Muscle layer of duodenum (tissue), 2 donors: ENCODE results near the gene ATP4B.

ENCODE experiments used
- H3K27ac ChIP-seq: one replicate; pipeline ENCODE4 v1.7.0; 2013; ENCODE audit warnings: mild to moderate bottlenecking, low read length
- H3K27me3 ChIP-seq: one replicate; pipeline ENCODE4 v1.7.0; 2013; ENCODE audit warnings: low read depth, mild to moderate bottlenecking, control low read depth, low read length
- H3K36me3 ChIP-seq, 2 donors: one replicate each; pipeline ENCODE4 v1.7.0; 2013; ENCODE audit warnings: low read length in 2 of 2, control low read depth in 1 of 2, mild to moderate bottlenecking in 1 of 2; ENCODE audit not compliant: insufficient read depth in 2 of 2, control insufficient read depth in 1 of 2
- H3K4me1 ChIP-seq, 2 donors: one replicate each; pipeline ENCODE4 v1.7.0; 2013; ENCODE audit warnings: low read length in 2 of 2, mild to moderate bottlenecking in 2 of 2, control low read depth in 1 of 2, moderate library complexity in 1 of 2; ENCODE audit not compliant: insufficient read depth in 2 of 2, control insufficient read depth in 1 of 2
- H3K4me3 ChIP-seq, 2 donors: one replicate each; pipeline ENCODE4 v1.7.0; 2013; ENCODE audit warnings: low read length in 2 of 2, low read depth in 1 of 2, mild to moderate bottlenecking in 1 of 2
- H3K9me3 ChIP-seq, 2 donors: one replicate each; pipeline ENCODE4 v1.7.0; 2013; ENCODE audit warnings: low read length in 2 of 2, control low read depth in 1 of 2, mild to moderate bottlenecking in 1 of 2; ENCODE audit not compliant: control insufficient read depth in 1 of 2
- donor health status: healthy.

ATP4B gene

GRCh38 chr13:113607889-113608635 is 49.9 kb downstream of the ATP4B start:
- no peak overlapping the region for H3K27ac ChIP-seq
- no peaks in the 10 kb centered on the region for H3K4me1 ChIP-seq
- no peaks in the 10 kb centered on the region for H3K9me3 ChIP-seq
- no peaks in the 10 kb centered on the region for H3K27me3 ChIP-seq
- H3K36me3 ChIP-seq = peaks cover 8% of the 10 kb centered on the region in 2 donors
- no peak overlapping the region for H3K4me3 ChIP-seq

GRCh38 chr13:113607056-113607888 is 50.7 kb downstream of the ATP4B start:
- Histone ChIP-seq H3K9me3 (no peaks in the 10 kb centered on the region), H3K4me3 (no peak overlapping the region), H3K27me3 (no peaks in the 10 kb centered on the region), H3K4me1 (no peaks in the 10 kb centered on the region), H3K27ac (no peak overlapping the region), H3K36me3 (peaks cover 8% of the 10 kb centered on the region in 2 donors)

DNA sequence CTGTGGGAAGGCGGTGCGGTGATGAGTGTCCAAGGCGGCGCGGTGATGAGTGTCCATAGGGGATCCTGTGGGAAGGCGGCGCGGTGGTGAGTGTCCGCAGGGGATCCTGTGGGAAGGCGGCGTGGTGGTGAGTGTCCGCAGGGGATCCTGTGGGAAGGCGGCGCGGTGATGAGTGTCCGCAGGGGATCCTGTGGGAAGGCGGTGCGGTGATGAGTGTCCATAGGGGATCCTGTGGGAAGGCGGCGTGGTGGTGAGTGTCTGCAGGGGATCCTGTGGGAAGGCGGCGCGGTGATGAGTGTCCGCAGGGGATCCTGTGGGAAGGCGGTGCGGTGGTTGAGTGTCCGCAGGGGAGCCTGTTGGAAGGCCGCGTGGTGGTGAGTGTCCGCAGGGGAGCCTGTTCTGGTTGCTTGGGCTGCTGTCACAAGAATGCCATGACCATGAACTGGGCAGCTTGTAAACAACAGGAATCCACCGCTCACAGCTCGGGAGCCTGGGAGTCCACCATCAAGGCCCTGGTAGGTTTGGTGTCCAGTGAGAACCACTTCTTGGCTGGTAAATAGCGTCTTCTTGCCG is 52.0 kb downstream of the ATP4B start:
- Histone ChIP-seq H3K27ac (no peak overlapping the region), H3K4me3 (no peak overlapping the region), H3K4me1 (no peaks in the 10 kb centered on the region), H3K27me3 (no peaks in the 10 kb centered on the region), H3K9me3 (no peaks in the 10 kb centered on the region), H3K36me3 (peaks cover 0 to under 1% of the 10 kb centered on the region in 2 donors)

DNA sequence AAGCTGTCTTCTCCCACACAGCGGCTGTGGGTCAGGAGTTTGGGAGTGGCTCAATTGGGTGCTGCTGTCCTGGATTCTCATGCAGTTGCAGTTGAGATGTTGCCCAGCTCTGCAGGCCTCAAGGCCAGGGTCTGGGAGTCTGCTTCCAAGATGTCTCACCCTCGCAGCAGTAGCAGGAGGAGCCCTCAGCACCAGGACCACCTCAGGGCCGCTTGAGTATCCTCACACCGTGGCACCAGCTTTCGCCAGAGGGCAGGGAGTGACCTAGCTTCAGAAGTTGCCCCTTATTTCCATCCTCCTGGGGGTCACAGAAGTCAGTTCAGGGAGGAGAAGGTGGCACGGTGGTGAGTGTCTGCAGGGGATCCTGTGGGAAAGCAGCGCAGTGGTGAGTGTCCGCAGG is 52.5 kb downstream of the ATP4B start:
- H3K4me3 ChIP-seq = no peak overlapping the region
- H3K9me3 ChIP-seq = no peaks in the 10 kb centered on the region
- no peaks in the 10 kb centered on the region for H3K27me3 ChIP-seq
- no peaks in the 10 kb centered on the region for H3K4me1 ChIP-seq
- H3K27ac ChIP-seq = no peak overlapping the region
- peaks cover 0 to 5% of the 10 kb centered on the region in 2 donors for H3K36me3 ChIP-seq

DNA sequence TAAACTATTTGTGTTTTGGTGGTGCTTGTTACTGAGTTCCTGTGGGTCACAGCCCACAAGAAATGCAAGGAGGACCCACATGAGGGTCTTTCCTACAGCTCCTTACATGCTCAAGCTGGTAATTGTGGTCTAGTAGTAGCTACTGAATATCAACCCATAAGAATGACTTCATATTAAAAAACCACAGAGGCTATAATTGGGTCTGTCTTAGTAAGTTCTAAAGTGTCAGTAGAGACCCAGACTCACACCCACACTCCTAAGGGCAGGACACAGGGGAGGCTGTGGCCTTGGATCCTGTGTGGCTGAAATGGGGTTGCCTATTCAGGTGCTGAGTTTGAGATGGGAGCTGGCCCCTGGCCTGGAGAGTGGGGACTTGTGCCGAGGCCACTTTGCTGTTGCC is 53.8 kb downstream of the ATP4B start:
- Histone ChIP-seq H3K9me3 (no peaks in the 10 kb centered on the region), H3K4me3 (no peak overlapping the region), H3K36me3 (peaks cover 0 to 5% of the 10 kb centered on the region in 2 donors), H3K27me3 (no peaks in the 10 kb centered on the region), H3K27ac (no peak overlapping the region), H3K4me1 (no peaks in the 10 kb centered on the region)

DNA sequence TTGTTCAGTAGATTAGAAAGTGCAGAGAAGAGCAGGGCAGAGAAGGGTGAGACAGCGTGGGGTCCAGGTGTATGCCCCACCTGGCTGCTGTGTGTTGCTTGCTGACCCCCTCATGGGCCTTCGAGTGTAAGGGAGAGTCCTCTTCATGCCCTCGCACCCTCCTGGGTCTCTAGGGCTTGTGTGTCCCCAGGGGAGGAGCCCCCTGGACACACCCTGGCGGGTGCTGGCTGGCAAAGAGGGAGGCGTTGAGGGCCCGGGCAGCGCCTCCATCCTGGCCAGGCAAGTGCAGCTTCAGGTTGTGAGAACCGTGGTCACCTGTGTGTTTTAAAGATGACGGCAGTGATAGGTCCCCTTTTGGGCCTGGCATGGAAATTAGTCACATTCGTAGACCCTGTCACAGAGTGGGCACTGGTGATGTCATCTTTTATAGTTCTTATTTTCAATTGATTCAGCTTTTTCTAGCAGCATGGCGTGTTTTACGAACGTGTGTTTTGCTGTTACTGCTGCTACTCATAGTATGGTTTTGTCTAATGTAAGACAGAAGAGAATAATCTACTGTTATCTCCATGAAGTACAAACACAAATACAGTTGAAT is 54.8 kb downstream of the ATP4B start:
- Histone ChIP-seq H3K4me3 (no peak overlapping the region), H3K36me3 (peaks cover 0 to 11% of the 10 kb centered on the region in 2 donors), H3K4me1 (no peaks in the 10 kb centered on the region), H3K27ac (no peak overlapping the region), H3K9me3 (no peaks in the 10 kb centered on the region), H3K27me3 (no peaks in the 10 kb centered on the region)

DNA sequence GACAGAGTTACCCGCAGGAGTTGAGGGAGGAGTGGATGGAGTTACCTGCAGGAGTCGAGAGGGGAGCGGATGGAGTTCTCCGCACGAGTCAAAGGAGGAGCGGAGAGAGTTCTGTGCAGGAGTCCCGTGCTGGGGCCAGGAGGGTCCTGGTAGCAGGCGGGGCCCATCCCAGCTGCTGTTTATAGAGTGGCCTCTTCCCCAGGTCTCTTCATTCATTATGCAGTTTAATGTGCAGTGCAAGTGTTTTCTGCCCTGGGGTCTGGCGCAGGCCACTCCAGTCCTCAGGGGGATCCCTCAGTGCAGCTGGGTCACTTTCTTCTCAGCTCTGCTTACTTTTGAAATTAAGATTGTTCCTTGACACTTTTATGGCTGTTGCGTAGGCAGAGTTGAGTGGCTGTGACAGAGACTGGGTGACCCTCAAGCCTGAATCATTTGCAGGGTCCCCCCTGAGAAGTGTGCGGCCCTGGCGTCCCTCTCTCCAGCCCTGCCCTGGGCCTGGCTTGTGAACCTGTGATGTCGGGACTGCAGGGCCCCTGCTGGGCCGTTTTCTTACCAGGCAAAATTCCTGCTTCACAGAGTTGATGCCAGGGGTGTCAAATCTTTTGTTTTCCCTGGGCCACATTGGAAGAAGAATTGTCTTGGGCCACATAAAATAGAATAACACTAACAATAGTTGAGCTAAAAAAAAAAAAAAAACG is 55.6 kb downstream of the ATP4B start:
- Histone ChIP-seq H3K4me3 (no peak overlapping the region), H3K4me1 (no peaks in the 10 kb centered on the region), H3K27me3 (no peaks in the 10 kb centered on the region), H3K9me3 (no peaks in the 10 kb centered on the region), H3K36me3 (peaks cover 0 to 16% of the 10 kb centered on the region in 2 donors), H3K27ac (no peak overlapping the region)

GRCh38 chr13:113601166-113602070 is 56.6 kb downstream of the ATP4B start:
- Histone ChIP-seq H3K4me3 (no peak overlapping the region), H3K9me3 (no peaks in the 10 kb centered on the region), H3K27ac (no peak overlapping the region), H3K27me3 (no peaks in the 10 kb centered on the region), H3K36me3 (peaks cover 6 to 25% of the 10 kb centered on the region in 2 donors), H3K4me1 (no peaks in the 10 kb centered on the region)

DNA sequence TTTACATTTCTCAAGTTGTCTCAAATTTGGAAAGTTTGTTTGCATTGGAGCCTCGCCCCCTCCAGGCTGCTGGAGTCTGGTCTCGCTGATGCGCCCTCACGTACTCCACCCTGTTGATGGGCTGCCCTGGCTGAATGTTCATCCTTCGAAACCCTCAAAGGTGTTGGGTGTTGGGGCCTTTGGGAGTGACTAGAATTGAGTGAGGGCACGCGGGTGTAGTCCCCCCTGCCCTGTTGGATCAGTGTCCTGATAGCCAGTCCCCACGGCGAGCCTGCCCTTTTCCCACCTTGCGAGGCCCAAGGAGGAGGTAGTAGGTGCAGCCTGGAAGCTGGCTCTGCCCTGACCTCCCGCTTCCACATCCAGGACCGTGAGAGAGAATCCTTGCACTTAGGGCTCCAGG is 58.6 kb downstream of the ATP4B start:
- H3K4me3 ChIP-seq = no peak overlapping the region
- H3K27ac ChIP-seq = no peak overlapping the region
- H3K4me1 ChIP-seq = no peaks in the 10 kb centered on the region
- peaks cover 7 to 30% of the 10 kb centered on the region in 2 donors for H3K36me3 ChIP-seq
- H3K27me3 ChIP-seq = no peaks in the 10 kb centered on the region
- H3K9me3 ChIP-seq = no peaks in the 10 kb centered on the region
